Muscle layer of duodenum (tissue), 2 donors: ENCODE results near the gene CDSN.

Experiments used
- H3K27ac ChIP-seq: one replicate; pipeline ENCODE4 v1.7.0; 2013; ENCODE audit warnings: mild to moderate bottlenecking, low read length
- H3K27me3 ChIP-seq: one replicate; pipeline ENCODE4 v1.7.0; 2013; ENCODE audit warnings: low read depth, mild to moderate bottlenecking, control low read depth, low read length
- H3K36me3 ChIP-seq, 2 donors: one replicate each; pipeline ENCODE4 v1.7.0; 2013; ENCODE audit warnings: low read length in 2 of 2, control low read depth in 1 of 2, mild to moderate bottlenecking in 1 of 2; ENCODE audit not compliant: insufficient read depth in 2 of 2, control insufficient read depth in 1 of 2
- H3K4me1 ChIP-seq, 2 donors: one replicate each; pipeline ENCODE4 v1.7.0; 2013; ENCODE audit warnings: low read length in 2 of 2, mild to moderate bottlenecking in 2 of 2, control low read depth in 1 of 2, moderate library complexity in 1 of 2; ENCODE audit not compliant: insufficient read depth in 2 of 2, control insufficient read depth in 1 of 2
- H3K4me3 ChIP-seq, 2 donors: one replicate each; pipeline ENCODE4 v1.7.0; 2013; ENCODE audit warnings: low read length in 2 of 2, low read depth in 1 of 2, mild to moderate bottlenecking in 1 of 2
- H3K9me3 ChIP-seq, 2 donors: one replicate each; pipeline ENCODE4 v1.7.0; 2013; ENCODE audit warnings: low read length in 2 of 2, control low read depth in 1 of 2, mild to moderate bottlenecking in 1 of 2; ENCODE audit not compliant: control insufficient read depth in 1 of 2
- donor health status: healthy.

The CDSN gene

DNA sequence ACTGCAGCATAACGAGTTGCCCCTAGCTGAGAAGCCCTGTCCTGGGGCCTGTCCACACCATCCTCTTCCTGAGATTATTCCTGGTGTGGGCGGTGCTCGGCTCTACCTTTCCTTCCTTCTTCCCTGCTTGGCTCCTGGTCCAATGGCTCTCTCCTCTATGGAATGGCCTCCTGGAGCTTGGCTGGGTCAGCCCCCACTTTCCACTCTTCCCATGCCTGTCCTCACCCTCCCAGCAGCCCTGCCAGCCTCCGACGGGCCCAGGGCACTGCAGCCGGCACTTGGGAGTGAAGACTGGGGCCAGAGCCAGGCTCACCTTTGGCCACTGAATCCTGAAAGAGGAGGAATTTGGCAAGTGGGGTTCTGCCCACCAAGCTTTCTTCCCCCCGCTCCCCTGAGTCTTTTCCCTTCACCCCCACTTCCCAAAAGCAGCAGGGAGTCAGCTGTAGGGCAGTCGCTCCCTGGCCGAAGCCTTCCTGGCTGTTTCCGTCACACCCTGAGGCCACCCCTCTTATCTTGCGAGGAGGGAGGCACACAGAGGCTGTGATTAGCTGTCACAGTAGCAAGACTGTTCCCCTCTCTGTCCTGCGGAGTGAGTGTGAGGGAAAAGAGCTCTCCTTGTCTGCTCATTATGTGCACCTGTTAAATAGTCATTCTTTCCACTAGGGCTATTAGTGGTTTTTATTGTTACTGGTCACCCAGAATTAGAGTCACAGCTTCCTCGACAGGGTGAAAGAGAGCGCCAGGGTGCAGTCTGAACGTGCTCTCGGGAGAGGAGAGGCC lies 6.3 kb upstream of the CDSN start:
- H3K27me3 ChIP-seq: no peaks in the 10 kb centered on the region
- peaks cover 0 to 36% of the 10 kb centered on the region in 2 donors for H3K4me1 ChIP-seq
- no peak overlapping the region for H3K4me3 ChIP-seq
- H3K27ac ChIP-seq: peak overlapping the region; percentile 51
- no peaks in the 10 kb centered on the region for H3K9me3 ChIP-seq
- H3K36me3 ChIP-seq: no peaks in the 10 kb centered on the region

GRCh38 chr6:31125586-31126363 lies 5.5 kb upstream of the CDSN start:
- Histone ChIP-seq H3K4me3 (no peak overlapping the region), H3K27ac (no peak overlapping the region), H3K9me3 (no peaks in the 10 kb centered on the region), H3K36me3 (no peaks in the 10 kb centered on the region), H3K4me1 (peaks cover 0 to 36% of the 10 kb centered on the region in 2 donors), H3K27me3 (no peaks in the 10 kb centered on the region)

GRCh38 chr6:31125162-31125561 lies 4.9 kb upstream of the CDSN start:
- Histone ChIP-seq H3K9me3 (no peaks in the 10 kb centered on the region), H3K36me3 (no peaks in the 10 kb centered on the region), H3K27me3 (no peaks in the 10 kb centered on the region), H3K27ac (no peak overlapping the region), H3K4me1 (peaks cover 0 to 36% of the 10 kb centered on the region in 2 donors), H3K4me3 (no peak overlapping the region)

DNA sequence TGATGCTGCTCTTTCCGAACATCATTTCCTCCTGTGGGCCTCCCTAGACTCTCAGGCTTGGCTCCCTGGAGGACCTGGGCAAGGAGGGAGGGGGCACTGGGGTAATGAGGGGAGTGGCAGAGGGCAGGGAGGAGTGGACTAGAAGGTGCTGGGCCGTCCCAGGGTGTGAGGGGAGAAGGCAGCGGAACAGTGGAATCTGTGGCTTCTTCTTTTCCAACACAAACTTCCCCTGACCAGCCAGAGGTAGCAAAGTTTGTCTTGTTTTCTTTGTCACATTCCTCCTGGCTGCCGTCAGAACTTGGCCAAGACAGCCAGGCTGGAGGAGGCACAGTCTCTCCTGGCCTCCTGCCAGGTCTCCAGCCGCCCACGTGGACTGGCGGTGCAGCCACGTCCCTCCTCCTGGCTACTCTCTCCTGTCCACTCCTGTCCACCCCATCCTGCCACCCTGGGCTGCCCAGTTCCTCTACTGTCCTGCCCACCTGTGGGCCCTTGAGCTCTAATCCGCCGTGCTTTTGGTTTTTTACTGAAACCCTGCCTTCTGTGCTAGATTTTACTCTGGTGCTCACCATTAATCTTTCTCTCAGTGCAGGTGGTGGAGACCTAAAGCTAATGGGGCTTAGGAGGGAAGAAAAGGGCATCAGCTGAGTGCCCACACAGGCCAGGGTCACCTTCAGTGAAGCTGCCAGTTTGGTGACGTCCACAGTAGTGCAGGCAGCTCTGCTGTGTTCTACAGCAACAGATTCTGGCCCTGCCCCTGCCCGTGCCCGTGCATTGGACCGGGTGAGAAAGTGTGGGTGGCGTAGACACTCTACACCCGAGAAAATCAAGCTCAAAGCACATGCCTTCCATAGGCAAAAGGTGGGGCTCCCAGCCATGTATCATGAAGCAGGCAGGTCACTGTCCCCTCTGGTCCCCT lies 2.8 kb upstream of the CDSN start:
- Histone ChIP-seq H3K4me1 (peaks cover 0 to 36% of the 10 kb centered on the region in 2 donors), H3K36me3 (no peaks in the 10 kb centered on the region), H3K27ac (no peak overlapping the region), H3K4me3 (no peak overlapping the region), H3K9me3 (no peaks in the 10 kb centered on the region), H3K27me3 (no peaks in the 10 kb centered on the region)

GRCh38 chr6:31121131-31121790 lies 1.0 kb upstream of the CDSN start:
- H3K4me3 ChIP-seq: no peak overlapping the region
- no peaks in the 10 kb centered on the region for H3K9me3 ChIP-seq
- H3K4me1 ChIP-seq: peaks cover 0 to 40% of the 10 kb centered on the region in 2 donors
- H3K27me3 ChIP-seq: no peaks in the 10 kb centered on the region
- no peak overlapping the region for H3K27ac ChIP-seq
- no peaks in the 10 kb centered on the region for H3K36me3 ChIP-seq

- no peak overlapping the region for H3K4me3 ChIP-seq
- no peaks in the 10 kb centered on the region for H3K36me3 ChIP-seq
- H3K9me3 ChIP-seq: no peaks in the 10 kb centered on the region
- H3K27ac ChIP-seq: no peak overlapping the region
- H3K27me3 ChIP-seq: no peaks in the 10 kb centered on the region
- H3K4me1 ChIP-seq: peaks cover 13 to 40% of the 10 kb centered on the region in 2 donors
These were observed 2.1 kb downstream of the CDSN start for GRCh38 chr6:31118178-31118577.

DNA sequence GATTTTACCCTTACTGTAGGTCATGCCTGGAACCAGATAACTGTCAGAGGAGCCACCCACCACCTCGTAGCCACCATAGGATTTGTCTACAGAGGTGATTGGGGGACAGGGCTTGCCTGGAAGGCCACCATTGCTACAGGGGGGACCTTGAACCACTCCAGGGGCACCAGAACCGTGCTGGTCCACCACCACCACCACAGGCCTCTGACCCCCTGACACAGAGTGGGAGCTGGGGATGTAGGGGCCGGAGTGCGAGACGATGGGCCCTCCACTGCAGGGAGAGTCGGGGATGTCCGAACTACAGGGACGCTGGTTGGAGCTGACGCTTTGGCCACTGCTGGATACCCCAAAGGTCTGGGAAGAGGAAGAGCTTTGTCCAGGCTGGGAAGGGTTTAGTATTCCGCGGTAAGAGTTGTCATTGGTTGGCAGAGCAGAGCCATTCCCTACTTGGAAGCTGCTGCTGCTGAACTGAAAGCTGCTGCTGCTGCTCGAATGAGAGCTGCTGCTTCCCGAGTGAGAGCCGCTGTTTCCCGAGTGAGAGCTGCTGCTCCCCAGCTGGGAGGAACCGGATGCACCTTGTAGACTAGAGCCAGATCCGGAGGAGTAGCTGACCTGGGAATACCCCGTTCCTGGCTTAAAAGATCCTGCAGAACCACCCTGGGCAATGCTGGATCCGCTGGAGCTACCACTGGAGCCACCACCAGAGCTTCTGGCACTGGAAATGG lies 3.4 kb downstream of the CDSN start:
- H3K27me3 ChIP-seq: no peaks in the 10 kb centered on the region
- H3K36me3 ChIP-seq: no peaks in the 10 kb centered on the region
- H3K4me1 ChIP-seq: peaks cover 13 to 27% of the 10 kb centered on the region in 2 donors
- peak overlapping the region; percentile 12 to 28 for H3K4me3 ChIP-seq
- H3K9me3 ChIP-seq: no peaks in the 10 kb centered on the region
- no peak overlapping the region for H3K27ac ChIP-seq

- no peak overlapping the region for H3K27ac ChIP-seq
- peaks cover 13 to 26% of the 10 kb centered on the region in 2 donors for H3K4me1 ChIP-seq
- H3K27me3 ChIP-seq: no peaks in the 10 kb centered on the region
- no peaks in the 10 kb centered on the region for H3K36me3 ChIP-seq
- H3K9me3 ChIP-seq: no peaks in the 10 kb centered on the region
- no peak overlapping the region for H3K4me3 ChIP-seq
These were observed 4.2 kb downstream of the CDSN start for GRCh38 chr6:31115941-31116560.

GRCh38 chr6:31114970-31115849 lies 5.0 kb downstream of the CDSN start:
- H3K4me3 ChIP-seq: peak overlapping the region; percentile 32 to 60
- no peaks in the 10 kb centered on the region for H3K27me3 ChIP-seq
- no peaks in the 10 kb centered on the region for H3K36me3 ChIP-seq
- peaks cover 13 to 26% of the 10 kb centered on the region in 2 donors for H3K4me1 ChIP-seq
- H3K9me3 ChIP-seq: no peaks in the 10 kb centered on the region
- H3K27ac ChIP-seq: peak overlapping the region; percentile 76
